ENCODE results near the gene LDLRAD2. TPM values are rescaled to one million over a fixed set of nuclear protein-coding genes. Genes with fewer than 3 reads are reported as not detected.

LDLRAD2 gene
- total RNA-seq, 1 experiment from 2014 or later: 0.97 TPM

- Histone ChIP-seq H3K27me3 (ENCODE audit: control insufficient read depth, insufficient read depth, low read length) (no peaks in the 10 kb centered on the region; the same call in 1 of the 2 replicates), H3K4me3 (ENCODE audit: insufficient read depth, low read depth, low read length) (no peak overlapping the region), H3K36me3 (replicated peaks; ENCODE audit: control insufficient read depth, insufficient read depth, low read length) (no peaks in the 10 kb centered on the region)
- DNase-seq: peak; percentile 9
These were observed 1.5 kb downstream of the LDLRAD2 start for GRCh38 chr1:21813542-21813941.

- Histone ChIP-seq H3K36me3 (replicated peaks; ENCODE audit: control insufficient read depth, insufficient read depth, low read length) (no peaks in the 10 kb centered on the region), H3K4me3 (ENCODE audit: insufficient read depth, low read depth, low read length) (peak overlapping the region; percentile 73), H3K27me3 (ENCODE audit: control insufficient read depth, insufficient read depth, low read length) (no peaks in the 10 kb centered on the region; the same call in 1 of the 2 replicates)
- peak; percentile 99 for DNase-seq
These were observed 2.3 kb downstream of the LDLRAD2 start for GRCh38 chr1:21814241-21814918.

- no peaks in the 10 kb centered on the region; the same call in 1 of the 2 replicates for H3K27me3 ChIP-seq (ENCODE audit: control insufficient read depth, insufficient read depth, low read length)
- DNase-seq: peak; percentile 19
- H3K36me3 ChIP-seq (replicated peaks; ENCODE audit: control insufficient read depth, insufficient read depth, low read length): no peaks in the 10 kb centered on the region
- peak overlapping the region; percentile 73 for H3K4me3 ChIP-seq (ENCODE audit: insufficient read depth, low read depth, low read length)
These were observed 3.0 kb downstream of the LDLRAD2 start for GRCh38 chr1:21814981-21815582.

DNA sequence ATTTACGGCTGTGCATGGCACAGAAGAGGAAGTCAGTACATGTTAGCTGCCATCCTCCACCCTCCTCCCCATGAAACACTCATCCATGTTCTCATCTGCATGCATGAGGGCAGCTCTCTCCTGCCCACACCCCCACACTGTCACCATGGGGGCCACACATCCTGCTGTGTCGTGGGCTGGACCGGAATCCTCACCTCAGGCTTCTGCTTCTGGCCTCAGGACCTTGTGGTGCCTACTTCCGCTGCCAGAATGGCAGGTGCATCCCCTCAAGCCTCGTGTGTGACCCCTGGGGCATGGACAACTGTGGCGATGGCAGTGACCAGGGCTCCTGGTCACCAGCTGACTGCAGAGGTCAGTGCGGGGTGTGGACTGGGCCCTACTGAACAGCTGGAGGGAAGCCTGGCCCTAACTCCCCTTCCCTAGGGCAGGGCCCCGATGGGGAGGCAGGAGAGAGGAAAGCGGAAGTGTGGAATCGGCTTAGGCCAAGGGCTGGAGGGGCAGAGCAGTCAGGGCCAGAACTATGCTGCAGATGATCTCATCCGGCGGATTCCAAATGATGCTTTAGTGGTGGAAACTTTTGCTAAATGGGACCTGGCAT lies 3.8 kb downstream of the LDLRAD2 start:
- peak; percentile 40 for DNase-seq
- Histone ChIP-seq H3K36me3 (replicated peaks; ENCODE audit: control insufficient read depth, insufficient read depth, low read length) (no peaks in the 10 kb centered on the region), H3K27me3 (ENCODE audit: control insufficient read depth, insufficient read depth, low read length) (no peaks in the 10 kb centered on the region; the same call in 1 of the 2 replicates), H3K4me3 (ENCODE audit: insufficient read depth, low read depth, low read length) (no peak overlapping the region)

DNA sequence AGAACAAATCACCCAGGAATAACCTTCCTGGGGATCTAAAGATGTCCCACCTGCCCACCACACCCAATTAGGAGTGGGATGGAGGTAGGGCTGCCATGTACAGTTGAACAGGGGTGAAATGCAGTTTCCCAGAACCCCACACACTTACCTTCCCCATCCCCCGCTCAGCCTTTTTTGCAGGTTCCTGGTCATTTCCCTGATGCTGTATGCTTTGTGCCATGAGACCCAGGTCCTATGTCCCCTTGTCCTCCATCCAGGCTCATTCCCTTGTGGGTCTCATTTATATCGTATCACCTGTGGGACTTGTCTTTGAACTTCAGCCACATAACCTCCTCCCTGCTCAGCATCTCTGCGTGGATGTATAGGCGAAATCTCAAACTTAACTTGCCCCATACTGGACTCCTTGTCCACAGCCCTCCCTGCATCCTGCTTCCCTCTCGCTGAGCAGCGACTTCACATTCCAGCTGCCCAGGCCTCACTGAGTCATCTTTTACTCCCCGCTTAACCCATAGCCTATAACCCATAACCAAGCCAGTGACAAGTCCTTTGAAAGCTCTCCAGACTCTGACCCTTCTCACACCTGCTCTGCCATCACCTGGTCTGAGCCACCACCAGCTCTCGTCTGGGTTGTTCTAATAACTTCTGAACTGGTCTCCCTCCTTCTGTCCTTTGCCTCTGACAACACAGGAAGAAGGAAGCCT lies 4.7 kb downstream of the LDLRAD2 start:
- Histone ChIP-seq H3K4me3 (ENCODE audit: insufficient read depth, low read depth, low read length) (no peak overlapping the region), H3K27me3 (ENCODE audit: control insufficient read depth, insufficient read depth, low read length) (no peaks in the 10 kb centered on the region; the same call in 1 of the 2 replicates), H3K36me3 (replicated peaks; ENCODE audit: control insufficient read depth, insufficient read depth, low read length) (no peaks in the 10 kb centered on the region; the same call in 1 of the 2 replicates)
- DNase-seq: peak; percentile 29

GRCh38 chr1:21818656-21819055 lies 6.6 kb downstream of the LDLRAD2 start:
- Histone ChIP-seq H3K27me3 (ENCODE audit: control insufficient read depth, insufficient read depth, low read length) (no peaks in the 10 kb centered on the region), H3K4me3 (ENCODE audit: insufficient read depth, low read depth, low read length) (no peak overlapping the region), H3K36me3 (replicated peaks; ENCODE audit: control insufficient read depth, insufficient read depth, low read length) (no peaks in the 10 kb centered on the region; the same call in 1 of the 2 replicates)
- peak; percentile 100 for DNase-seq

DNA sequence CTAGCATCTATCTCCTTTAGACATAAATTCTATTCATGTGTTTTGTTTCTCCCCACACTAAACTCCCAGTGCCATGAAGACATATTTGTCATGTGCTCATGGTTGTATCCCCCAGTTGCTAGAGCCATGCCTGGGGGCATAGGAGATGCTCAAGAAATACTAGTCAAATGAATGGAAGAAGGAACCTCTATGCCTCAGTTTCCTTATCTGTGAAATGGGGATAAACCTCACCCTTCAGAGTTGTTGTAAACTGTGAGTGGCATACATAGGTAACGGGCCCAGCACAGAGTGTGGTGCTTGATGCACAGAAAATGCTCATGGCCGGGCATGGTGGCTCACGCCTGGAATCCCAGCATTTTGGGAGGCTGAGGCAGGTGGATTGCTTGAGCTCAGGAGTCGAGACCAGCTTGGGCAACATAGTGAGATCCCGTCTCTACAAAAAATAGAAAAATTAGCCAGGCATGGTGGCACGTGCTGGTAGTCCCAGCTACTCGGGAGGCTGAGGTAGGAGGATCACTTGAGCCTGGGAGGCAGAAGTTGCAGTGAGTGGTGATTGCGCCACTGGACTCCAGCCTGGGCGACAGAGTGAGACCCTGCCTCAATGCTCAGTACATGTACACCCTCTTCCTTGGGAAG lies 8.7 kb downstream of the LDLRAD2 start:
- H3K36me3 ChIP-seq (replicated peaks; ENCODE audit: control insufficient read depth, insufficient read depth, low read length): no peaks in the 10 kb centered on the region; the same call in 1 of the 2 replicates
- no peaks in the 10 kb centered on the region for H3K27me3 ChIP-seq (ENCODE audit: control insufficient read depth, insufficient read depth, low read length)
- no peak overlapping the region for H3K4me3 ChIP-seq (ENCODE audit: insufficient read depth, low read depth, low read length)
- peak; percentile 13 for DNase-seq

DNA sequence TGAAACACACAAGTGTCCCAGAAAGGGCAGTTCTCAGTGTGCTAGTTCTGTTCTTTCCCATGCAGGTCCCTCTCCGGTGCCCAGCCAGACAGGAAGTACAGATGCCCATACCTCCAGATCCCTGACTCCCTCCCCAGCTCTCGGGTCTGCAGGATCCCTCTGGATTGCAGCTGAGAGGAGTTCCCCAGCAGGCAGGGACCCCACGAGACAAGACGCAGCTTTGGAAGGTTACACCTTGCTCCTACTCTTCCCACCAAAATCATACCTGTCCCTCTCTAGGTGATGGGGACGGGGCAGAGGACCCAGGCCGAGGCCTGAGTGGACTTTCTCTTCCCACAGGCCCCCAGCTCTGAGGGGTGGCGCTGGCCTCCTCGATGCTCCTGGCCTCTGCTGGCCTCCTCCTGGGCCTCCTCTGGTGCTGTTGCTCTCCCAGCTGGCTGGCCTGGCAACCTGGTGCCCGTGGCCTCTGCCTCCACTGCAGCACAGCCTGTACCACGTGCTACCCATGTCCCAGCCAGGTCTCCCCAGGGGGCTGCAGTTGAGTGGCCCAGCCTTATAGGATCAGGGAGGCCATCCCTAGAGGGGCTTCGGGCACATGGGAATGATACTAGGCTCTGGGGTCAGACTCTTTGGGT lies 9.4 kb downstream of the LDLRAD2 start:
- Histone ChIP-seq H3K27me3 (ENCODE audit: control insufficient read depth, insufficient read depth, low read length) (no peaks in the 10 kb centered on the region), H3K4me3 (ENCODE audit: insufficient read depth, low read depth, low read length) (no peak overlapping the region), H3K36me3 (replicated peaks; ENCODE audit: control insufficient read depth, insufficient read depth, low read length) (no peaks in the 10 kb centered on the region; the same call in 1 of the 2 replicates)
- DNase-seq: peak; percentile 43

- Histone ChIP-seq H3K27me3 (ENCODE audit: control insufficient read depth, insufficient read depth, low read length) (no peaks in the 10 kb centered on the region), H3K4me3 (ENCODE audit: insufficient read depth, low read depth, low read length) (no peak overlapping the region), H3K36me3 (replicated peaks; ENCODE audit: control insufficient read depth, insufficient read depth, low read length) (peaks cover 2% of the 10 kb centered on the region)
- DNase-seq: peak; percentile 98
These were observed 10.3 kb downstream of the LDLRAD2 start for GRCh38 chr1:21822349-21822748.

- Histone ChIP-seq H3K4me3 (ENCODE audit: insufficient read depth, low read depth, low read length) (no peak overlapping the region), H3K36me3 (replicated peaks; ENCODE audit: control insufficient read depth, insufficient read depth, low read length) (peaks cover 6% of the 10 kb centered on the region), H3K27me3 (ENCODE audit: control insufficient read depth, insufficient read depth, low read length) (no peaks in the 10 kb centered on the region)
- DNase-seq: peak; percentile 58
These were observed 11.3 kb downstream of the LDLRAD2 start for GRCh38 chr1:21823206-21823979.

DNA sequence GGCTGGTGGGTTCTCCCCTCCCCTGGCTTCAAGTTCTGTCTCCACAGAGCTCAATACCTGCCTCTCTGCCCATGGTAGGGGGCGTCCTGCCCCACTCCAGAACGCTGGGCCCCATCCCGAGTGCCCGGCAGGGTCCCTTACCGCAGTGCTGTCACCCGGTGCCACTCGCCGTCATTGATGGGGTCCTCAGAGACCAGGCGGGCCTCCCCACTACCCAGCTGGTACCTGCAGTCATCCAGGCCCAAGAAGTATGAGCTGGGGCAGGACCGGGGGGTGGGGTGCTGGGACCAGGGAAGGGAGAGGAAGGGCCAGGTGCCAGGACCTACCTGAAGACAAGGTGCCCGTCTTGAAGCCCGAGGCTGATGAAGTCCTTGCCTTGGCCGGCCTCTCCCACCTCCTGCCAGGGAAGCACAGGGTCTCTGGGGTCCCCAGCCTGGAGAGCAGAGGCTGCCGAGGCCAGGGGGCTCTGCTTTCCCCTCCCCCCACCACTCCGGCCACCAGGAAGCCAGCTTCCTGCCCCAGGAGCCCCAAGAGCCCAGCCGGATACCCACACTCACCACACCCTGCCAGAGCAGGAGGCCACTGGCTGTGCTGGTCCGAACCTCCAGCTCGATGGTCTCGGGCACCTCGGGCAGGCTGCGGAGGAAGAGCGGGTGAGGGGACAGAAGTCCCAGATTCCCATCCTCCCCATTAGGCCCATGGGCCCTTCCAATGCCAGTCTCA lies 12.1 kb downstream of the LDLRAD2 start:
- DNase-seq: peak; percentile 53
- Histone ChIP-seq H3K36me3 (replicated peaks; ENCODE audit: control insufficient read depth, insufficient read depth, low read length) (peaks cover 7% of the 10 kb centered on the region), H3K4me3 (ENCODE audit: insufficient read depth, low read depth, low read length) (no peak overlapping the region), H3K27me3 (ENCODE audit: control insufficient read depth, insufficient read depth, low read length) (no peaks in the 10 kb centered on the region)

GRCh38 chr1:21824926-21825325 lies 12.9 kb downstream of the LDLRAD2 start:
- no peaks in the 10 kb centered on the region for H3K27me3 ChIP-seq (ENCODE audit: control insufficient read depth, insufficient read depth, low read length)
- DNase-seq: no peak
- H3K4me3 ChIP-seq (ENCODE audit: insufficient read depth, low read depth, low read length): no peak overlapping the region
- peaks cover 7% of the 10 kb centered on the region for H3K36me3 ChIP-seq (replicated peaks; ENCODE audit: control insufficient read depth, insufficient read depth, low read length)

DNA sequence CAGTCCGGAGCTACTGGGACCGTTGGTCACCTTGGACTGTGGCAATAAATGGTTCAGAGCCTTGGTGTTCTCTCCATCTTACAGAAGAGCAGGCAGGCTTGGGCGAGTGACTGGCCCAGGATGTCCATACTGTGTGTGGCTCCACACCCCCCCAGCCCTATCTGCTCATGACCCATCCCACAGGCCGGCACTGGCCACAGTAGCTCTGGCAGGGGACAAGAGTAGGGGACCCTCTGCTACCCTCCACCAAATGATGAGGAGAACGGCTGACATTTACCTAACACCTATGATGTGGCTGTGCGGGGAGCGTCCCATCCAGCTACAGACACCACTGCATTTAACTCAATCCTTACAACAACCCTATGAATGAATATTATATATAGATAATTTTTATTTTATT lies 13.3 kb downstream of the LDLRAD2 start:
- Histone ChIP-seq H3K27me3 (ENCODE audit: control insufficient read depth, insufficient read depth, low read length) (no peaks in the 10 kb centered on the region), H3K36me3 (replicated peaks; ENCODE audit: control insufficient read depth, insufficient read depth, low read length) (peaks cover 7% of the 10 kb centered on the region)
- DNase-seq: peak; percentile 25

More for the DNA sequence above, 13.3 kb downstream of the LDLRAD2 start:
- H3K4me3 ChIP-seq (ENCODE audit: insufficient read depth, low read depth, low read length): no peak overlapping the region
